IMR-90 (cell line): ENCODE results near the gene IDH3A. TPM values are rescaled to one million over a fixed set of nuclear protein-coding genes. Genes with fewer than 3 reads are reported as not detected.

Experiments
- ATAC-seq: fragments of 200-7000 bp; cut with Tn5 transposase; 2 replicates; pipeline ENCODE4 v1.9.1; 2020; ENCODE audit warnings: low read depth, mild to moderate bottlenecking, moderate library complexity
- BruUV-seq: library from RNA; stranded (reverse); fragments of 400-500 nt; replicated peaks from 2 replicates; lab custom pipeline; 2021; lab: Mats Ljungman, UMichigan
- CTCF ChIA-PET: fragments of 300-600 bp; formaldehyde crosslinking; extraction: SDS; loops from one replicate; lab custom pipeline; 2021; ENCODE audit warnings: antibody characterized with exemption; lab: Yijun Ruan, JAX
- POLR2A ChIA-PET: fragments of 300-600 bp; sonication (Branson Sonifier 250); formaldehyde crosslinking; loops from one replicate; lab custom pipeline; 2022; ENCODE audit warnings: antibody characterized with exemption; ENCODE audit not compliant: unreplicated experiment; lab: Charles Lee
- DNase-seq: peaks from one replicate; pipeline ENCODE4 v3.0.0; 2013
- H2AFZ ChIP-seq: replicated peaks from 2 replicates; pipeline ENCODE3; 2013; ENCODE audit warnings: low read length, mild to moderate bottlenecking; ENCODE audit not compliant: poor library complexity
- H2AK5ac ChIP-seq: 2 replicates; pipeline ENCODE4 v1.6.1; 2013; ENCODE audit warnings: low read depth, low read length, inconsistent platforms
- H2AK9ac ChIP-seq: replicated peaks from 2 replicates; pipeline ENCODE3; 2013; ENCODE audit warnings: mild to moderate bottlenecking, low read depth, low read length, moderate library complexity; ENCODE audit not compliant: poor library complexity
- H2BK120ac ChIP-seq: 2 replicates; pipeline ENCODE4 v1.6.1; 2013; ENCODE audit warnings: low read depth, low read length, inconsistent platforms
- H2BK15ac ChIP-seq: 3 replicates; pipeline ENCODE4 v1.6.1; 2013; ENCODE audit warnings: low read depth, low read length, inconsistent platforms
- H2BK20ac ChIP-seq: 2 replicates; pipeline ENCODE4 v1.6.1; 2013; ENCODE audit warnings: low read depth, mild to moderate bottlenecking, inconsistent platforms, low read length, moderate library complexity
- H2BK5ac ChIP-seq: 2 replicates; pipeline ENCODE4 v1.6.1; 2013; ENCODE audit warnings: mild to moderate bottlenecking, low read depth, low read length, inconsistent platforms; ENCODE audit not compliant: poor library complexity, severe bottlenecking
- H3K14ac ChIP-seq: replicated peaks from 2 replicates; pipeline ENCODE4 v1.6.1; 2013; ENCODE audit warnings: low read depth, low read length, inconsistent platforms
- H3K18ac ChIP-seq: 2 replicates; pipeline ENCODE4 v1.6.1; 2013; ENCODE audit warnings: low read depth, low read length, control low read depth
- H3K23ac ChIP-seq: 2 replicates; pipeline ENCODE4 v1.6.1; 2013; ENCODE audit warnings: low read depth, low read length, inconsistent platforms
- H3K27ac ChIP-seq: 2 replicates; pipeline ENCODE4 v1.5.1; 2013; ENCODE audit warnings: mild to moderate bottlenecking, control low read depth, low read length; ENCODE audit not compliant: insufficient read depth
- H3K27me3 ChIP-seq: 2 replicates; pipeline ENCODE4 v1.6.1; 2013; ENCODE audit warnings: low read length; ENCODE audit not compliant: control insufficient read depth, insufficient read depth
- H3K36me3 ChIP-seq: 2 replicates; pipeline ENCODE4 v1.6.1; 2013; ENCODE audit warnings: low read length, mixed read lengths; ENCODE audit not compliant: control insufficient read depth, insufficient read depth
- H3K4ac ChIP-seq: 2 replicates; pipeline ENCODE4 v1.6.1; 2013; ENCODE audit warnings: low read depth, low read length, inconsistent platforms
- H3K4me1 ChIP-seq: 2 replicates; pipeline ENCODE4 v1.6.1; 2013; ENCODE audit warnings: low read length, mixed read lengths; ENCODE audit not compliant: control insufficient read depth, insufficient read depth
- H3K4me2 ChIP-seq: 2 replicates; pipeline ENCODE4 v1.6.1; 2013; ENCODE audit warnings: low read depth, mild to moderate bottlenecking, control low read depth, low read length, moderate library complexity
- H3K4me3 ChIP-seq: 2 replicates; pipeline ENCODE4 v1.5.1; 2013; ENCODE audit warnings: low read depth, mild to moderate bottlenecking, control low read depth, low read length, moderate library complexity; ENCODE audit not compliant: insufficient read depth
- H3K56ac ChIP-seq: 2 replicates; pipeline ENCODE4 v1.6.1; 2013; ENCODE audit warnings: low read length, inconsistent platforms; ENCODE audit not compliant: insufficient read depth; ENCODE audit errors: extremely low read depth
- H3K79me1 ChIP-seq, 2 experiments: 2 replicates each; pipeline ENCODE4 v1.6.1; 2013; ENCODE audit warnings: low read length in 2 of 2, inconsistent platforms in 1 of 2, low read depth in 1 of 2
- H3K9ac ChIP-seq: 2 replicates; pipeline ENCODE4 v1.6.1; 2013; ENCODE audit warnings: low read depth, low read length, control low read depth
- H3K9me1 ChIP-seq: 2 replicates; pipeline ENCODE4 v1.6.1; 2013; ENCODE audit warnings: low read length, inconsistent platforms; ENCODE audit not compliant: insufficient read depth
- H3K9me3 ChIP-seq: 2 replicates; pipeline ENCODE4 v1.6.1; 2013; ENCODE audit warnings: low read length; ENCODE audit not compliant: control insufficient read depth, insufficient read depth
- H4K20me1 ChIP-seq: 2 replicates; pipeline ENCODE4 v1.6.1; 2013; ENCODE audit warnings: low read length, inconsistent platforms; ENCODE audit not compliant: insufficient read depth
- H4K5ac ChIP-seq: 2 replicates; pipeline ENCODE4 v1.6.1; 2013; ENCODE audit warnings: mild to moderate bottlenecking, low read depth, low read length, control low read depth
- H4K8ac ChIP-seq, 2 experiments: 2 replicates each; pipeline ENCODE4 v1.6.1; 2013; ENCODE audit warnings: low read depth in 2 of 2, low read length in 2 of 2, control low read depth in 1 of 2, inconsistent platforms in 1 of 2
- H4K91ac ChIP-seq: 2 replicates; pipeline ENCODE4 v1.6.1; 2013; ENCODE audit warnings: low read depth, low read length, inconsistent platforms; ENCODE audit not compliant: insufficient read depth
- CEBPB ChIP-seq: IDR thresholded peaks from 2 replicates; pipeline ENCODE4 v1.6.1; 2012; ENCODE audit warnings: low read depth, low read length, improper control_type of control experiment
- CHD1 ChIP-seq: IDR thresholded peaks from 2 replicates; pipeline ENCODE4 v1.6.1; 2012; ENCODE audit warnings: low read depth, low read length, improper control_type of control experiment
- POLR2A ChIP-seq: IDR thresholded peaks from 2 replicates; pipeline ENCODE4 v1.6.1; 2012; ENCODE audit warnings: mild to moderate bottlenecking, low read depth, low read length
- RAD21 ChIP-seq: IDR thresholded peaks from 2 replicates; pipeline ENCODE4 v1.6.1; 2012; ENCODE audit warnings: low read length, improper control_type of control experiment
- WGBS, 2 experiments: methylation state at CpG; one replicate each; pipeline versions ENCODE4 v1.1.5 to v1.1.7; 2013; ENCODE audit warnings: missing lambda C conversion rate in 2 of 2; ENCODE audit not compliant: insufficient read length in 1 of 2; ENCODE audit errors: extremely low coverage in 2 of 2; 5-methylcytosine and 5-hydroxymethylcytosine counted together
- dilution Hi-C: fragments of 300-500 bp; cut with HindIII; formaldehyde crosslinking; loops from one replicate; pipeline ENCODE4 v1.14.3; 2018; ENCODE audit warnings: low sequenced_read_pairs; ENCODE audit not compliant: unreplicated experiment
- in situ Hi-C: fragments of 300-500 bp; cut with MboI; formaldehyde crosslinking; loops from 3 replicates; pipeline ENCODE4 v1.14.3; 2019; ENCODE audit warnings: low sequenced_read_pairs, inconsistent platforms, mixed read lengths
- intact Hi-C: fragments of 100-400 bp; cut with micrococcal nuclease; formaldehyde crosslinking; loops from 2 replicates; pipeline ENCODE4 v1.10.0; 2022
- polyA plus RNA-seq, 3 experiments: library from polyadenylated mRNA; depleted of rRNA; stranded (reverse); fragments of >200 nt; gene quantifications; 2 replicates each; pipeline ENCODE4 v1.2.3, GENCODE V29; 2012; ENCODE audit warnings: low replicate concordance in 1 of 3
- total RNA-seq: library from RNA; depleted of rRNA; stranded (reverse); fragments of >200 nt; gene quantifications from 2 replicates; pipeline ENCODE4 v1.2.3, GENCODE V29; 2012

Gene IDH3A
- total and polyA plus RNA-seq, 2 of the 4 experiments (the other 2 are of a cell fraction): 34.5 to 47.7 TPM

DNA sequence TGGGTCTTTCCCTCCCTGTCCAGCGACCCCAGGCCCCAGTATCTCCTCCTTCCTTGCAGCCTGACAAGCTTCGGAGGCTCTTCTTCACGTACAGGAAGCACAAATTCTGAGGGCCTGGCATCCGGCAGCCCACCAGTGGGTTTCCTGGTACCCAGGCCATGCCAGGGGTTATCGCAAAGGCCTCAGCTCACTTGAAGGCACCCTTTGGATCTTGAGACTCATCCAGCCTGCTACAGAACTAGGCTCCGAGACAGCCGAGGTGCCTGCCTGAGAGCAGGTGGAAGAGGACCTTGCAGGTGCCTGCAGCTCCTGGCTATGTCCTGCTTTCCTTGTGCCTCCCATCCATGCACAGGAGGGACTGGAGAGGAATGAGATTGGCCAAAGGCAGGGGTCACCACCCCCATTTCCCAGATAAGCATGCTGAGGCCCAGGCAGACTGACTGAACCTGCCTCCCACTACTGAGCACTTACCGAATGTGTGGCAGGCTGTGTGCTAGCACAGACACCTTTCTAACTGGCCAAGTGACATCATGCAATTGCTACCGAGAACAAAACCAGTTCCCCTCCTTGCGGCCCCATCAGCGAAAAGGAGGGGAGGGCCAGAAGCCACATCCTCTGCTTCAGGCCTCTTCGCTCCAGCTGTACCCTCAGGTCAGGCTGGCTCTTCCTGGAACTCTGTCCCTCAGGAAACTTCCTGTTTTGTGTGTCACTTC is 45.6 kb upstream of the IDH3A start:
- Histone ChIP-seq H3K27me3 (peaks cover 11% of the 10 kb centered on the region), H3K4me1 (peaks cover 2% of the 10 kb centered on the region; the same call in 1 of the 2 replicates), H2AK5ac (peak overlapping the region; percentile 30; the same call in 1 of the 2 replicates), H2BK5ac (no peak overlapping the region), H2AFZ (no peak overlapping the region), H3K23ac (no peak overlapping the region), H3K4me3 (no peak overlapping the region), H4K5ac (no peak overlapping the region), H3K4me2 (no peak overlapping the region), H3K79me1 (no peaks in the 10 kb centered on the region), H2BK15ac (no peak overlapping the region), H3K36me3 (no peaks in the 10 kb centered on the region), H3K4ac (no peak overlapping the region), H3K9me3 (no peaks in the 10 kb centered on the region), H3K27ac (no peak overlapping the region), H3K9ac (no peak overlapping the region), H3K14ac (no peak overlapping the region), H2BK120ac (no peak overlapping the region), H2AK9ac (peak overlapping the region; percentile 39), H3K18ac (no peak overlapping the region), H4K8ac (no peak overlapping the region), H4K20me1 (peaks cover 5% of the 10 kb centered on the region; the same call in 1 of the 2 replicates), H4K91ac (no peak overlapping the region), H3K56ac (no peak overlapping the region), H2BK20ac (no peak overlapping the region), H3K9me1 (no peaks in the 10 kb centered on the region)
- DNase-seq: no peak
- dilution Hi-C loops: no loop called here
- no peak for TF ChIP-seq POLR2A
- no peak for TF ChIP-seq CEBPB
- no peak for TF ChIP-seq CHD1
- TF ChIP-seq RAD21: no peak
- no TSS peak for BruUV-seq
- intact Hi-C loops: no loop called here
- 87% methylated on average over 6 of the region's 12 CpGs; no CpG with 5 or more reads in 1 of the 2 experiments for WGBS, 2 experiments
- in situ Hi-C loops: no loop called here
- ChIA-PET CTCF (no interaction called here), POLR2A (no interaction called here)
- no peak for ATAC-seq
